HepG2 (cell line): ENCODE measurements around the gene RGS11.

Experiments
- MLX ChIP-seq: IDR thresholded peaks from 2 replicates; pipeline ENCODE4 v1.6.1; 2016
- ZNF329 ChIP-seq: sonication (generic); formaldehyde crosslinking; IDR thresholded peaks from 2 replicates; pipeline ENCODE4 v1.9.0; 2021; ENCODE audit warnings: low read depth, mild to moderate bottlenecking, missing genetic modification reagents
- ZNF33B ChIP-seq: sonication (generic); formaldehyde crosslinking; IDR thresholded peaks from 2 replicates; pipeline ENCODE4 v1.5.1; 2020; ENCODE audit warnings: mild to moderate bottlenecking, missing genetic modification reagents
- ZNF816 ChIP-seq: sonication (generic); formaldehyde crosslinking; IDR thresholded peaks from 2 replicates; pipeline ENCODE4 v1.8.0; 2022; ENCODE audit warnings: missing genetic modification reagents, mild to moderate bottlenecking, borderline replicate concordance

DNA sequence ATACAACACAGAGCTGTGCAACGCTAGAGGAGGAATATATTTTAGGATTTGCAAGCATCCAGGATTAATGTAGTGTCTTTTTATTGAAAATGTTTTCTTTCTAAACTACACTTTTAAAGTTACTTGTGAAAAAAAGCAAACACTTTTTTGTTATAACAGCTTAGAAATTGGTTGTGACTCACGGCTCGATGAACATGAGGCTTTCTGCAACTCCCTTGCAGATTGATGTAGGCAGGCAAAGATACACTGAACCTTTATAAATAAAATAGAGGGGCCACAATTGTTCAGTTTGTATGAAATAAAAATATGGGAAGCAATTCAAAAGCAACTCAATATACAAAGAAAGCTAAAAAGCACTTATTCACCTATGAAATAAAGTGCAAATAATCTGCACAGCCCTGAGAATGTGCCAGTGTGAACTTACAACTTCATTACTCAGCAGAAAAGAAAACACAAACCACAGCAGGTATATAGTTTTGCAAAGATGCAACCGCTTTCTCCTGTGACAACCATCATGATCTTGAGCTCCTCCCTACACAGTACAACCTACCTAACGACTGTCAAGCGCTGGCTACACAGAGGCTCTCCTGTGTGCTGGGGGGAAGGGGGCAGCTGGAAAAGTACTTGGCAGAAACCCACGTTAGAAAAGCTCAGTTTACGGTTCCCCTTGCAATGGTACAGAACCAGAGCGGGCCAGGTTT lies 47.4 kb downstream of the RGS11 start:
- TF ChIP-seq ZNF329 (CRISPR knock-in tag): no peak
- TF ChIP-seq MLX (CRISPR knock-in tag): no peak
- TF ChIP-seq ZNF33B (CRISPR knock-in tag): no peak
- TF ChIP-seq ZNF816: no peak
